GM21367 (cell line): ENCODE results near the gene NUP62.
"Not testable (repeated sequence)": the region's sequence is repeated elsewhere in the genome, so short reads cannot be mapped to it uniquely, and the experiment has no call there.

Experiments used
- ATAC-seq: cut with Tn5 transposase; IDR thresholded peaks from one replicate; pipeline ENCODE4 v1.9.1; 2021; ENCODE audit not compliant: unreplicated experiment

Gene NUP62

GRCh38 chr19:49925486-49925885 is 3.8 kb downstream of the NUP62 start:
- ATAC-seq: no peak

- ATAC-seq: not testable (repeated sequence)
Observed at GRCh38 chr19:49924881-49925210, 4.5 kb downstream of the NUP62 start.

GRCh38 chr19:49924004-49924880 is 5.1 kb downstream of the NUP62 start:
- no peak for ATAC-seq

GRCh38 chr19:49923055-49924003 is 6.0 kb downstream of the NUP62 start:
- no peak for ATAC-seq

GRCh38 chr19:49921871-49922795 is 7.2 kb downstream of the NUP62 start:
- ATAC-seq: no peak

- ATAC-seq: no peak
Observed at GRCh38 chr19:49920624-49921363, 8.5 kb downstream of the NUP62 start.

- no peak for ATAC-seq
Observed at GRCh38 chr19:49918089-49918488, 11.2 kb downstream of the NUP62 start.

- no peak for ATAC-seq
Observed at GRCh38 chr19:49916839-49917733, 12.2 kb downstream of the NUP62 start.

GRCh38 chr19:49915271-49915670 is 14.0 kb downstream of the NUP62 start:
- no peak for ATAC-seq

- no peak for ATAC-seq
Observed at GRCh38 chr19:49913720-49914119, 15.6 kb downstream of the NUP62 start.

- ATAC-seq: no peak
Observed at GRCh38 chr19:49912965-49913685, 16.2 kb downstream of the NUP62 start.

GRCh38 chr19:49911381-49912145 is 17.7 kb downstream of the NUP62 start:
- no peak for ATAC-seq

- no peak for ATAC-seq
Observed at GRCh38 chr19:49910179-49910578, 19.1 kb downstream of the NUP62 start.

- no peak for ATAC-seq
Observed at GRCh38 chr19:49908480-49909420, 20.6 kb downstream of the NUP62 start.

GRCh38 chr19:49907745-49908446 is 21.4 kb downstream of the NUP62 start:
- ATAC-seq: no peak
